HEK293 (cell line): ENCODE results near the gene ECE1.

Experiments used
- HOXD13 ChIP-seq: sonication (generic); formaldehyde crosslinking; IDR thresholded peaks from 2 replicates; pipeline ENCODE4 v1.8.0; 2022; ENCODE audit warnings: missing genetic modification reagents, borderline replicate concordance
- SALL2 ChIP-seq: fragments of 450-650 bp; formaldehyde crosslinking; IDR thresholded peaks from 2 replicates; pipeline ENCODE4 v1.5.0; 2017; ENCODE audit warnings: missing biosample characterization, mild to moderate bottlenecking, missing genetic modification characterization, borderline replicate concordance
- ZFP37 ChIP-seq: fragments of 450-650 bp; formaldehyde crosslinking; IDR thresholded peaks from 2 replicates; pipeline ENCODE4 v1.5.1; 2016; ENCODE audit warnings: missing biosample characterization, missing genetic modification characterization
- ZNF561 ChIP-seq: fragments of 450-650 bp; IDR thresholded peaks from 2 replicates; pipeline ENCODE4 v1.5.1; 2018; ENCODE audit warnings: missing biosample characterization, missing genetic modification characterization, borderline replicate concordance
- TF ChIP-seq, protein P1 (sequence below): fragments of 450-650 bp; formaldehyde crosslinking; IDR thresholded peaks from 2 replicates; pipeline ENCODE4 v1.5.1; 2016; ENCODE audit warnings: missing biosample characterization, missing genetic modification characterization

DNA sequence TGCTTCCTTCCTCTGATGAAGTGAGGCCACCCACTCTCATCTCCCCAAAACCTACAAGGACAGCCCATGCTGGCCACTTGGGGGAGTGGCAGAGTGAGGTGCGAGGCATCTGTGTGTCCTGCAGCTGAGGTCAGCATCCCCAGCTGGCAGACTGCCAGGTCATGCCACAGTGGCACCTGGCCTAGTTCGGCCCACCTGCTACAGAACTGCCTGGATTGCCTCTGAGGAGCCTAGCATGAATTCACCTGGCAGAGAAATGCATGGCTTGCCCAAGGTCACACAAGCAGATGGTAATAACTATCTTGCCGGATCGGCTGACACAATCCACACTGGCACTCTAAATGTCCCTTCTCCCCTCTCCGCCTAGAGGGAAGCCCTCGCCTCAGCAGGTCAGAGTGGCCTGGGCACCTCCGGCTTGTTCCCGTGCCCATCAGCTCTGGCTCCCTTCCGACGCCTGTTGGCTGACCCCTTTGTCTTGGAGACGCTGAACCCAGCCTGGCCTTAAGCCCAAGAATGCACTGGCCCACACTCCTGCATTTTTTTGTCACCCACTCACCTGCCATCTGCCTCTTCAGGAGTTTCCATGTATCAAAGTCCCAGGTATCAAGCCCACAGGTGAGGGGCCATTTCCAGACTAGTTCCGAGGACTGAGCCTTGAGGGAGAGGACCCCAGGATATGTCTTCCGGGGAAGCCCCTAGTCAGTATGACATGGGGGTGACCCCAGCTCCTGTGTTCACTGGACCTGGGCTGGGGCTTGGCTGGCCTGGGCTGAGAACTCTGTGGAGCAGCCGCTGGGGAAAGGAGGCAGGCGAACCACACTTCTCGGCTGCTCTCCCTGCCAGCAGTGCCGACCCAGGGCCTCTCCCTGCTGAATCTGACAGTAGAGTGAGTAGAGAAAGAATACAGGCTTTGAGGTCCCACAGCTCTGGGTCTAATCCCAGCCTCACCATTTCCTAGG is 21.7 kb downstream of the ECE1 start:
- TF ChIP-seq, protein P1, sequence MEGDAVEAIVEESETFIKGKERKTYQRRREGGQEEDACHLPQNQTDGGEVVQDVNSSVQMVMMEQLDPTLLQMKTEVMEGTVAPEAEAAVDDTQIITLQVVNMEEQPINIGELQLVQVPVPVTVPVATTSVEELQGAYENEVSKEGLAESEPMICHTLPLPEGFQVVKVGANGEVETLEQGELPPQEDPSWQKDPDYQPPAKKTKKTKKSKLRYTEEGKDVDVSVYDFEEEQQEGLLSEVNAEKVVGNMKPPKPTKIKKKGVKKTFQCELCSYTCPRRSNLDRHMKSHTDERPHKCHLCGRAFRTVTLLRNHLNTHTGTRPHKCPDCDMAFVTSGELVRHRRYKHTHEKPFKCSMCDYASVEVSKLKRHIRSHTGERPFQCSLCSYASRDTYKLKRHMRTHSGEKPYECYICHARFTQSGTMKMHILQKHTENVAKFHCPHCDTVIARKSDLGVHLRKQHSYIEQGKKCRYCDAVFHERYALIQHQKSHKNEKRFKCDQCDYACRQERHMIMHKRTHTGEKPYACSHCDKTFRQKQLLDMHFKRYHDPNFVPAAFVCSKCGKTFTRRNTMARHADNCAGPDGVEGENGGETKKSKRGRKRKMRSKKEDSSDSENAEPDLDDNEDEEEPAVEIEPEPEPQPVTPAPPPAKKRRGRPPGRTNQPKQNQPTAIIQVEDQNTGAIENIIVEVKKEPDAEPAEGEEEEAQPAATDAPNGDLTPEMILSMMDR = no peak
- TF ChIP-seq HOXD13 (no peak), ZNF561 (tag by site-specific recombination) (no peak), SALL2 (tag by site-specific recombination) (no peak), ZFP37 (tag by site-specific recombination) (no peak)
